Measurements from ENCODE around the gene CYTH4. TPM values are rescaled to one million over a fixed set of nuclear protein-coding genes. Genes with fewer than 3 reads are reported as not detected.

Gene CYTH4
- total and polyA plus RNA-seq, 2 experiments from 2014 or later: not detected

DNA sequence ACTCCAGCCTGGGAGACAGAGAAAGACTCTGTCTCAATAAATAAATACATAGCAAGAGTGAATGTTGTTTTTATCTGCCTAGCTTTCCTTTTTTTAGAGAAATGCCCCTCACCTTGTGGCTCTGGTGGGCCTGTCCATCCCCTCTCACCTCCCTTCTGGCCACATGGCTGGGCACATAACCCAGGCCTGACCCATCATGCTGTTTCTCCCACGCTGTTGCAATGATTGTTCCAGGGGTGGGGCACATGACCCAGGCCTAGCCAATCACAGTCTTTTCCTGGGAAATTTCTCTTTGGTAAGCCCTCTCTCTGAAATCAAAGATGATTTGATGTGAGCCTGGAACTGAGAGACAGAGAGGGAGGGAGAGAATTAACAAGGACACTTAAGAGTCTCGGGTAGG, 5.5 kb upstream of the CYTH4 start:
- H3K27ac Mint-ChIP-seq: no peak overlapping the region
- Histone ChIP-seq H3K4me2 (no peak overlapping the region), H3K79me2 (replicated peaks; ENCODE audit: insufficient read depth) (no peaks in the 10 kb centered on the region), H2AFZ (0 out of 2 replicates have a peak overlapping the region, but pooled peaks have one; percentile 69), H3K4me3 (no peak overlapping the region), H3F3A (replicated peaks; ENCODE audit: low read depth) (no peaks in the 10 kb centered on the region), H4K20me1 (replicated peaks; ENCODE audit: insufficient read depth) (no peaks in the 10 kb centered on the region), H3K27ac (ENCODE audit: low read depth) (no peak overlapping the region), H3K27me3 (ENCODE audit: insufficient read depth) (no peaks in the 10 kb centered on the region), H3K4me1 (ENCODE audit: insufficient read depth) (no peaks in the 10 kb centered on the region), H3K36me3 (ENCODE audit: insufficient read depth) (no peaks in the 10 kb centered on the region), H3K9me2 (ENCODE audit: insufficient read depth) (no peaks in the 10 kb centered on the region)
- no peak for DNase-seq (ENCODE audit: low spot score)
- no peak overlapping the region for H3K4me3 Mint-ChIP-seq
- H3K9me3 Mint-ChIP-seq: no peaks in the 10 kb centered on the region; the same call in 2 of the 3 replicates
- no peak for TF ChIP-seq CREB1 (CRISPR knock-in tag; IDR thresholded peaks at IDR 0.05; ENCODE audit: low read depth)
- no peak for TF ChIP-seq EZH2 (IDR thresholded peaks at IDR 0.05; ENCODE audit: low read depth, unreplicated experiment)
- TF ChIP-seq EZH2phosphoT487 (IDR thresholded peaks at IDR 0.05; ENCODE audit: unreplicated experiment): no peak
- TF ChIP-seq ZNF331 (CRISPR knock-in tag; IDR thresholded peaks at IDR 0.05; ENCODE audit: low read depth): no peak
- TF ChIP-seq, protein P1, sequence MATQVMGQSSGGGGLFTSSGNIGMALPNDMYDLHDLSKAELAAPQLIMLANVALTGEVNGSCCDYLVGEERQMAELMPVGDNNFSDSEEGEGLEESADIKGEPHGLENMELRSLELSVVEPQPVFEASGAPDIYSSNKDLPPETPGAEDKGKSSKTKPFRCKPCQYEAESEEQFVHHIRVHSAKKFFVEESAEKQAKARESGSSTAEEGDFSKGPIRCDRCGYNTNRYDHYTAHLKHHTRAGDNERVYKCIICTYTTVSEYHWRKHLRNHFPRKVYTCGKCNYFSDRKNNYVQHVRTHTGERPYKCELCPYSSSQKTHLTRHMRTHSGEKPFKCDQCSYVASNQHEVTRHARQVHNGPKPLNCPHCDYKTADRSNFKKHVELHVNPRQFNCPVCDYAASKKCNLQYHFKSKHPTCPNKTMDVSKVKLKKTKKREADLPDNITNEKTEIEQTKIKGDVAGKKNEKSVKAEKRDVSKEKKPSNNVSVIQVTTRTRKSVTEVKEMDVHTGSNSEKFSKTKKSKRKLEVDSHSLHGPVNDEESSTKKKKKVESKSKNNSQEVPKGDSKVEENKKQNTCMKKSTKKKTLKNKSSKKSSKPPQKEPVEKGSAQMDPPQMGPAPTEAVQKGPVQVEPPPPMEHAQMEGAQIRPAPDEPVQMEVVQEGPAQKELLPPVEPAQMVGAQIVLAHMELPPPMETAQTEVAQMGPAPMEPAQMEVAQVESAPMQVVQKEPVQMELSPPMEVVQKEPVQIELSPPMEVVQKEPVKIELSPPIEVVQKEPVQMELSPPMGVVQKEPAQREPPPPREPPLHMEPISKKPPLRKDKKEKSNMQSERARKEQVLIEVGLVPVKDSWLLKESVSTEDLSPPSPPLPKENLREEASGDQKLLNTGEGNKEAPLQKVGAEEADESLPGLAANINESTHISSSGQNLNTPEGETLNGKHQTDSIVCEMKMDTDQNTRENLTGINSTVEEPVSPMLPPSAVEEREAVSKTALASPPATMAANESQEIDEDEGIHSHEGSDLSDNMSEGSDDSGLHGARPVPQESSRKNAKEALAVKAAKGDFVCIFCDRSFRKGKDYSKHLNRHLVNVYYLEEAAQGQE (IDR thresholded peaks at IDR 0.05; ENCODE audit: unreplicated experiment): no peak
- TF ChIP-seq, protein P2, sequence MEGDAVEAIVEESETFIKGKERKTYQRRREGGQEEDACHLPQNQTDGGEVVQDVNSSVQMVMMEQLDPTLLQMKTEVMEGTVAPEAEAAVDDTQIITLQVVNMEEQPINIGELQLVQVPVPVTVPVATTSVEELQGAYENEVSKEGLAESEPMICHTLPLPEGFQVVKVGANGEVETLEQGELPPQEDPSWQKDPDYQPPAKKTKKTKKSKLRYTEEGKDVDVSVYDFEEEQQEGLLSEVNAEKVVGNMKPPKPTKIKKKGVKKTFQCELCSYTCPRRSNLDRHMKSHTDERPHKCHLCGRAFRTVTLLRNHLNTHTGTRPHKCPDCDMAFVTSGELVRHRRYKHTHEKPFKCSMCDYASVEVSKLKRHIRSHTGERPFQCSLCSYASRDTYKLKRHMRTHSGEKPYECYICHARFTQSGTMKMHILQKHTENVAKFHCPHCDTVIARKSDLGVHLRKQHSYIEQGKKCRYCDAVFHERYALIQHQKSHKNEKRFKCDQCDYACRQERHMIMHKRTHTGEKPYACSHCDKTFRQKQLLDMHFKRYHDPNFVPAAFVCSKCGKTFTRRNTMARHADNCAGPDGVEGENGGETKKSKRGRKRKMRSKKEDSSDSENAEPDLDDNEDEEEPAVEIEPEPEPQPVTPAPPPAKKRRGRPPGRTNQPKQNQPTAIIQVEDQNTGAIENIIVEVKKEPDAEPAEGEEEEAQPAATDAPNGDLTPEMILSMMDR (conservative IDR thresholded peaks at IDR 0.05; ENCODE audit: low read depth in 2 of 2): no peak
- TF ChIP-seq POLR2AphosphoS5 (IDR thresholded peaks at IDR 0.05; ENCODE audit: low read depth): no peak
- TF ChIP-seq NANOG (IDR thresholded peaks at IDR 0.05; ENCODE audit: borderline replicate concordance): no peak
- no peak for TF ChIP-seq JUNB (IDR thresholded peaks at IDR 0.05; ENCODE audit: unreplicated experiment)
- TF ChIP-seq, protein P3, sequence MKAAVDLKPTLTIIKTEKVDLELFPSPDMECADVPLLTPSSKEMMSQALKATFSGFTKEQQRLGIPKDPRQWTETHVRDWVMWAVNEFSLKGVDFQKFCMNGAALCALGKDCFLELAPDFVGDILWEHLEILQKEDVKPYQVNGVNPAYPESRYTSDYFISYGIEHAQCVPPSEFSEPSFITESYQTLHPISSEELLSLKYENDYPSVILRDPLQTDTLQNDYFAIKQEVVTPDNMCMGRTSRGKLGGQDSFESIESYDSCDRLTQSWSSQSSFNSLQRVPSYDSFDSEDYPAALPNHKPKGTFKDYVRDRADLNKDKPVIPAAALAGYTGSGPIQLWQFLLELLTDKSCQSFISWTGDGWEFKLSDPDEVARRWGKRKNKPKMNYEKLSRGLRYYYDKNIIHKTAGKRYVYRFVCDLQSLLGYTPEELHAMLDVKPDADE (IDR thresholded peaks at IDR 0.05): no peak
- TF ChIP-seq ZNF114 (CRISPR knock-in tag; IDR thresholded peaks at IDR 0.05): no peak
- TF ChIP-seq, protein P4, sequence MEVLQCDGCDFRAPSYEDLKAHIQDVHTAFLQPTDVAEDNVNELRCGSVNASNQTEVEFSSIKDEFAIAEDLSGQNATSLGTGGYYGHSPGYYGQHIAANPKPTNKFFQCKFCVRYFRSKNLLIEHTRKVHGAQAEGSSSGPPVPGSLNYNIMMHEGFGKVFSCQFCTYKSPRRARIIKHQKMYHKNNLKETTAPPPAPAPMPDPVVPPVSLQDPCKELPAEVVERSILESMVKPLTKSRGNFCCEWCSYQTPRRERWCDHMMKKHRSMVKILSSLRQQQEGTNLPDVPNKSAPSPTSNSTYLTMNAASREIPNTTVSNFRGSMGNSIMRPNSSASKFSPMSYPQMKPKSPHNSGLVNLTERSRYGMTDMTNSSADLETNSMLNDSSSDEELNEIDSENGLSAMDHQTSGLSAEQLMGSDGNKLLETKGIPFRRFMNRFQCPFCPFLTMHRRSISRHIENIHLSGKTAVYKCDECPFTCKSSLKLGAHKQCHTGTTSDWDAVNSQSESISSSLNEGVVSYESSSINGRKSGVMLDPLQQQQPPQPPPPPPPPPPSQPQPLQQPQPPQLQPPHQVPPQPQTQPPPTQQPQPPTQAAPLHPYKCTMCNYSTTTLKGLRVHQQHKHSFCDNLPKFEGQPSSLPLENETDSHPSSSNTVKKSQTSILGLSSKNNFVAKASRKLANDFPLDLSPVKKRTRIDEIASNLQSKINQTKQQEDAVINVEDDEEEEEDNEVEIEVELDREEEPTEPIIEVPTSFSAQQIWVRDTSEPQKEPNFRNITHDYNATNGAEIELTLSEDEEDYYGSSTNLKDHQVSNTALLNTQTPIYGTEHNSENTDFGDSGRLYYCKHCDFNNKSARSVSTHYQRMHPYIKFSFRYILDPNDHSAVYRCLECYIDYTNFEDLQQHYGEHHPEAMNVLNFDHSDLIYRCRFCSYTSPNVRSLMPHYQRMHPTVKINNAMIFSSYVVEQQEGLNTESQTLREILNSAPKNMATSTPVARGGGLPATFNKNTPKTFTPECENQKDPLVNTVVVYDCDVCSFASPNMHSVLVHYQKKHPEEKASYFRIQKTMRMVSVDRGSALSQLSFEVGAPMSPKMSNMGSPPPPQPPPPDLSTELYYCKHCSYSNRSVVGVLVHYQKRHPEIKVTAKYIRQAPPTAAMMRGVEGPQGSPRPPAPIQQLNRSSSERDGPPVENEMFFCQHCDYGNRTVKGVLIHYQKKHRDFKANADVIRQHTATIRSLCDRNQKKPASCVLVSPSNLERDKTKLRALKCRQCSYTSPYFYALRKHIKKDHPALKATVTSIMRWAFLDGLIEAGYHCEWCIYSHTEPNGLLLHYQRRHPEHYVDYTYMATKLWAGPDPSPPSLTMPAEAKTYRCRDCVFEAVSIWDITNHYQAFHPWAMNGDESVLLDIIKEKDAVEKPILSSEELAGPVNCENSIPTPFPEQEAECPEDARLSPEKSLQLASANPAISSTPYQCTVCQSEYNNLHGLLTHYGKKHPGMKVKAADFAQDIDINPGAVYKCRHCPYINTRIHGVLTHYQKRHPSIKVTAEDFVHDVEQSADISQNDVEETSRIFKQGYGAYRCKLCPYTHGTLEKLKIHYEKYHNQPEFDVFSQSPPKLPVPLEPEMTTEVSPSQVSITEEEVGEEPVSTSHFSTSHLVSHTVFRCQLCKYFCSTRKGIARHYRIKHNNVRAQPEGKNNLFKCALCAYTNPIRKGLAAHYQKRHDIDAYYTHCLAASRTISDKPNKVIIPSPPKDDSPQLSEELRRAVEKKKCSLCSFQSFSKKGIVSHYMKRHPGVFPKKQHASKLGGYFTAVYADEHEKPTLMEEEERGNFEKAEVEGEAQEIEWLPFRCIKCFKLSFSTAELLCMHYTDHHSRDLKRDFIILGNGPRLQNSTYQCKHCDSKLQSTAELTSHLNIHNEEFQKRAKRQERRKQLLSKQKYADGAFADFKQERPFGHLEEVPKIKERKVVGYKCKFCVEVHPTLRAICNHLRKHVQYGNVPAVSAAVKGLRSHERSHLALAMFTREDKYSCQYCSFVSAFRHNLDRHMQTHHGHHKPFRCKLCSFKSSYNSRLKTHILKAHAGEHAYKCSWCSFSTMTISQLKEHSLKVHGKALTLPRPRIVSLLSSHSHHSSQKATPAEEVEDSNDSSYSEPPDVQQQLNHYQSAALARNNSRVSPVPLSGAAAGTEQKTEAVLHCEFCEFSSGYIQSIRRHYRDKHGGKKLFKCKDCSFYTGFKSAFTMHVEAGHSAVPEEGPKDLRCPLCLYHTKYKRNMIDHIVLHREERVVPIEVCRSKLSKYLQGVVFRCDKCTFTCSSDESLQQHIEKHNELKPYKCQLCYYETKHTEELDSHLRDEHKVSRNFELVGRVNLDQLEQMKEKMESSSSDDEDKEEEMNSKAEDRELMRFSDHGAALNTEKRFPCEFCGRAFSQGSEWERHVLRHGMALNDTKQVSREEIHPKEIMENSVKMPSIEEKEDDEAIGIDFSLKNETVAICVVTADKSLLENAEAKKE (CRISPR knock-in tag; IDR thresholded peaks at IDR 0.05): no peak
- peaks cover 9% of the 10 kb centered on the region for H3K27me3 Mint-ChIP-seq (ENCODE audit: insufficient read depth, low read depth, poor library complexity)
- H3K4me1 Mint-ChIP-seq: no peaks in the 10 kb centered on the region; the same call in 2 of the 3 replicates
- H3K36me3 Mint-ChIP-seq (ENCODE audit: low read depth): no peaks in the 10 kb centered on the region
- ATAC-seq: no peak

Data from GM23338 (cell line).